Esophagus squamous epithelium (tissue), 4 donors: ENCODE results near the gene ACSF3.

Experiments
- CTCF ChIP-seq, 6 experiments: fragments of 450-650 bp in 4 of 6; fragments of 200-600 bp in 2 of 6; sonication (generic) in 2 of 6; IDR thresholded peaks; one replicate each; pipeline ENCODE4 v1.5.1; 2016 to 2019; ENCODE audit warnings: antibody characterized with exemption in 6 of 6, mild to moderate bottlenecking in 4 of 6, moderate library complexity in 4 of 6
- POLR2A ChIP-seq, 4 donors: fragments of 450-650 bp; IDR thresholded peaks; one replicate each; pipeline ENCODE4 v1.6.1; 2017; ENCODE audit warnings: antibody characterized with exemption in 4 of 4, mild to moderate bottlenecking in 4 of 4, moderate library complexity in 3 of 4

DNA sequence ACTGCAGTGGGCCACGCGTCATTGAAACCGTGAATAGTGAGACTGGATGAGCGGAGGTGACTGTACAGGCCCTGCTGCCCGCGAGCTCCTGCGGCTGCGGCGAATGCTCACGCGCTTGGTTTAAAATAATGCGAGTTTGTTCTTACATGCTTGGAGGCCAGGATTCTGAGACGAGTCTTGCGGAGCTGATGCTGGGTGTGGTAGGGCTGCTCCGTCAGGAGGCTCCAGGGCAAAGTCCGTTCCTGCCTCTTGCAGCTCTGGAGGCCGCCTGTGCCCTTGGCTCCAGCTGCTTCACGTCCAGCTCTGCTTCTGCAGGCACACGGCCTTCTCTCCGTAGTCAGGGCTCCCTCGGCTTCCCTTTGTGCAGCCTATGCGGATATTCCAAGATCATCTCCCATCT lies 9.5 kb downstream of the ACSF3 start:
- no peak for TF ChIP-seq POLR2A (IDR thresholded peaks at IDR 0.05)
- TF ChIP-seq CTCF (IDR thresholded peaks at IDR 0.05) = no peak
